HG03045 (cell line): ENCODE results near the gene PRKCE.
A peak's percentile ranks its signal among the peaks of the same experiment; 100 is the strongest.
"Not testable (repeated sequence)": the region's sequence is repeated elsewhere in the genome, so short reads cannot be mapped to it uniquely, and the experiment has no call there.

Source experiments
- ATAC-seq: cut with Tn5 transposase; IDR thresholded peaks from one replicate; pipeline ENCODE4 v1.9.1; 2021; ENCODE audit warnings: mild to moderate bottlenecking, moderate library complexity; ENCODE audit not compliant: unreplicated experiment

Gene PRKCE

DNA sequence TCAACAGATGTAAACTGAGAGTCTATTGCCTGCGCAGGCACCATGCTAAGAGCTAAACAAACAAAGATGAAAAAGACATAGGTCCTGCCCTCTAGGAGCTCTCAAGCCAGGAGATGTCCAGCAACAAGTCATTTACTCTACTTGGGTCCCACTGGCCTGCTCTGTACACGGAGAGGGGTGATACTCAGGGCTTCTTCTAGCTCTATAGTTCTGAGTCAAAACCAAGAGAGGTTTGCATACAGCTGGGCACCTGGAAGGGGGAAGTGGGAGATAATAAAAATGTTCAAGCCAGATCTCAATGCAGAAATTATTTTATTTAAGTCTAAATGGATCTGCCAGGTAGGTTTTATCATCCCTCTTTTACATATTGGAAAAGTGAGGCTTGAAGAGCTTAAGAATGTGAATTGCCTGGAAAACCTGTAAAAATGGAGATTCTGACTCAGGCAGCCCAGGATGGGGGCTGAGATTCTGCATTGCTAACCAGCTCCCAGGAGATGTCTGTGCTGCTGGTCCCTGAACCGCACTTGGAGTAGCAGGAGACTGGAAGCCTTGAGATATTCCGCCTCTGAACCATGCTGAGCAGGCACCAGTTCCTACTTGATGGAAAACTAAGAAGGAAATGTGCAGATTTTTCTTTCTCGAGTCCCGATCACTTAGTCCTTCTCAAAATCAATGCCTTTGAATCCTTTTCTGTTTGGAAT is 201.1 kb downstream of the PRKCE start:
- ATAC-seq: peak; percentile 72

DNA sequence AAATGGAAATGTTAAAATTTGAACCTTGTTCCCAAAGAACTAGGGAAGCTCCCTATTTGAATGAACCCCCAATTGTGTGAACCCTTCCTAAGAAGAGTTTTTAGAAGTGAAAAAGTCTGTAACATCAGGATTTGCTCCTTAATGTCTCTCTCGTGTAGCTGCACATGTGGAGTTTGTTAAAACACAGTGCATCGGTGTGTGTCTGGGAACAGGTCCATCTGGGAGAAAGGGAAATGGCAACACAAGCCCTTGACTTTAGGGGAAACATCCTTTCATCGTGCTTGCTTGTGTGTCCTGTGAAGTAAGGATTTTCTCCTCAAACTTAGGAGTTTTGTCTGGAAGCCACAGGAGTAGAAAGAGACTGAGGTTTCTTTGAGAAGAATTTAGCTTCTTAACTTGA is 203.9 kb downstream of the PRKCE start:
- no peak for ATAC-seq

DNA sequence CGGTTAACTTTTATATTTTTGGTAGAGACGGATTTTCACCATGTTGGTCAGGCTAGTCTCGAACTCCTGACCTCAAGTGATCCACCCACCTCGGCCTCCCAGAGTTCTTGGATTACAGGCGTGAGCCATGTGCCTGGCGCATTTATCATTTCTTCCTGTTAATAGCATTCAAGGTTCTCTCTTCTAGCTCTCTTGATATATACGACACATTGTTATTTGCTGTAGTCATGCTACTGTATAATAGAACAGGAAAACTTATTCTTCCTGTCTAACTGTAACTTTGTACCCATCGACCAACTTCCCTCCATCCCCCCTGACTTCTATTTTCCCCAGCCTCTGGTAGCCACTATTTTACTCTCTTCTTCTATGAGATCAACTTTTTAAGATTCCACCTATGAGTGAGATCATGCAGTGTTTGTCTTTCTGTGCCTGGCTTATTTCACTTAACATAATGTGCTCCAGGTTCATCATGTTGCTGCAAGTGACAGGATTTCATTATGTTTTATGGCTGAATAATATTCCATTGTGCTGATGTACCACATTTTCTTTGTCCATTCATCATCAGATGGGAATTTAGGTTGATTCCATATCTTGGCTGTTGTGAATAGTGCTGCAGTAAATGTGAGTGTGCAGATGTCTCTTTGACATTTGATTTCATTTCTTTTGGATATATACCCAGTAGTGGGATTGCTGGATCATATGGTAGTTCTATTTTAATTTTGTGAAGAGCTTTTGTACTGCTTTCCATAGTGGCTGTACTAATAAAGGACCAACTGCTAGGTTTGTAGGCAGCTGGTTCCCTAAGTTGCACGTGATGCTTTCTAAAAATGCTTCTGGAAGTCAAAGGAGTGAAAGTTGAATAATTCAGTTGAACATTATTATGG is 205.2 kb downstream of the PRKCE start:
- no peak for ATAC-seq

DNA sequence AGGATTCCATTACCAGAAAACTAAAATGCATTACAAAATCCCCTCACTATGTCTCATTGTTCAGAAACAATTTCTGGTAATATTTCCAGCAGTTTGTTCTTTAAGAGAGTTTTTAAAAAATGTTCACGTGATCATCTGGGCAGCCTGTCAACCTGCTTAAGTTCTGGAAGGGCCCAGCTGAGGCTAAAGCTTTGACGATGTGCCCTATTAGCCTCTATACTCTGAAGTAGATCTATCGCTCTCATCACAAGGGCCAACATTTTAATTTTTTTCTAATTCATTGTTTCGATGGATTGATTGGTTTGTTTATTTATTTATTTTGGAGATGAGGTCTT is 205.8 kb downstream of the PRKCE start:
- no peak for ATAC-seq

DNA sequence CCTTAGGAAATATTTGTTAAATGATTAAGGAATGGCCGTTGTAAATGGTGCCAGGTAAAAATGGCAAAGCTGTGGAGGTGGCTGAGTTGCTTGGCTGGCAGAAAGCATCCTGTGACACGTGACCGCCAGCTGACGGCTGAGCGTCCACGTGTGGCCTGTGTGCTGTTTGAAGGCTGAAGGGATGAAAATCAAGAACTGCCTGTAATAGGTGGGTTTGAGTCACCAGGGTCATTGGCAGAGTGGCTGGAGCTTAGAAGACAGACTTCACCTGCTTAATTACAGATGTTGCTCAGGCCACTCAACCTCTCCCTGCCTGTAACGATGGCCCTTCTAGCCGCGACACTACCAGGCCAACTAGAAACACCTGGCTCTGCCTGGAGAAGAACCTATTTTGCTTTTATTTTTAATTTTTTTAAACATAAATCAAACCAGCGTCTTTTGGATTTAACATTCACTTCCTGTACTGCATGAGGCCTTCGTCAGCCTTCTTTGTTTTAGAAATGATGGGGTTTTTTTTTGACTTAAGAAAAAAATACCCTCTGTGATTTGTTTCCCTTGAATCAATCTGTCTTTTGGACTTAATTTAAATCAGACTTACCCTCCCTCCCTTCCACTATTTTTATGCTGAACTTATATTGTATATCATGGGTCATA is 206.5 kb downstream of the PRKCE start:
- no peak for ATAC-seq

DNA sequence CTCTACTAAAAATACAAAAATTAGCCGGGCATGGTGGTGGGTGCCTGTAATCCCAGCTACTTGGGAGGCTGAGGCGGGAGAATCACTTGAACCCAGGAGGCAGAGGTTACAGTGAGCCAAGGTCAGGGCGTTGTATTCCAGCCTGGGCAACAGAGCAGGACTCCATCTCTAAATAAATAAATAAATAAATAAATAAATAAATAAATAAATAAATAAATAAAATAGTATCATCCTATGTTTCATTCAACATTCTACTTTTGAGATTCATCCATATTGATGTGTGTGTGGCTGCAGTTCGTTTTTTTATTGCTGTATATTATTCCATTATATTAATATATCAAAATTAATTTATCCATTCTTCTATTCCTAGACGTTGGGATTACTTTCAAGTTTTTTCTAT is 207.4 kb downstream of the PRKCE start:
- ATAC-seq: not testable (repeated sequence)

DNA sequence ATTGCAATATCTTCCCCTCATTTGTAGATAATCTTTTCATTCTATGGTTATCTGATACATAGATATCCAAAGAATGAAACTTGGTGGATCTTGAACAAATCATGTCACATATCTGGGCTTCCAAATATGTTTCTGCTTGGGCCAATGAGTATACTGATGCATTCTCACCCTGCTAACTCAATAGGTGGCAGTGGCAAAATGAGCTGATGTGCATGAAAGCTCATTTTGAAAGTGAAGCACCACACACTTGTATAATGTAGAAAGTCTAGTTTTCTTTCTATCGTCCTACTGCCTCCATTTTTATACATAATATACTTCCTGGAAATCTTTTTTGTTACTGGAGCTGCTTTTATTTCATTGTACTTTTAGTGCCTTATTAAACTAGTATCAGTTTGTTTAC is 208.2 kb downstream of the PRKCE start:
- ATAC-seq: no peak

DNA sequence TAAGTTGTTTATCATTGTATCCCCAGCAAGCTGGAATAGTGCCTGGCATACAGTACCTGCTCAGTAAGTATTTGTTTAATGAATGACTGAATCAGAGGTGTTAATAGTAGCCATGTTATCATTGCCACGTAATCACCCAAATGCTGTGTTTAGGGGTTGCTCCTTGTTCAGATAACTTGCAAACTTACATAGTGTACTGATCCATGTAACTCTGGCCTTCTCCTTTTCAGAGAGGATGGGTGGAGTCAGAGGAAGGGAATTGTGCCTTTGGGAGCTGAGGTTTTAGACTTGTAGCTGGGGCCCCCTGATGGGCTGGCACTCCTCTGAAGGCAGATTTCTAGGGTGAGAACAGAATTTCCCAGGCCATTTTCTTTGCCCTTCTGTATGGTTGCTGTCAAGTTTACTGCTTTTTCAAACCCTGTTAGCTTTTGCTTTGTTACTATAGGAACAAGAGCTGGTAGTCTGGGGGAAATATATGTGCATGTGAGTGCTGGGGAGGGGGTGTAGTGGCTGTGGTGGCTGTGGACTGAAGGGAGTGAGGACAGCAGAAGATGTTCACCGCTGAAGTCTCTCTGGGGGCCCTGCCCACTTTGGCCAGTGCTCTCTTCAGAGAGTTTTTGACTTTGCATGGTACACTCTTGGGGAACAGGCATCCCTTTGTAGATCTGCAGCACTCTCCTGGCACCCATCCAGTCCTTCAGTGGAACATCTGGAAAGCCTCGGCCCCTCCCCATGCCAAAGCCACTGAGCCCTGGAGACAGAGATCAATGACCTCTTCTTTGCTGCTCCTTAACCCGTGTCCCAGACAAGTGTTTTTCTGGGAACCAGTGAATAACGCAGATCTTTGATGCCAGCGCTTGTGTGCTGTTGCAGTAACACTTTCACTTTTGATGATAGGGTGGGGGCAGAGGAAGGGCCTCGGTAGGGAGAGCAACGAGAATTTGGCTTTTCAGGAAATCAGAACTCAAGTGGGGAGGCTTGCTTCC is 209.0 kb downstream of the PRKCE start:
- no peak for ATAC-seq

DNA sequence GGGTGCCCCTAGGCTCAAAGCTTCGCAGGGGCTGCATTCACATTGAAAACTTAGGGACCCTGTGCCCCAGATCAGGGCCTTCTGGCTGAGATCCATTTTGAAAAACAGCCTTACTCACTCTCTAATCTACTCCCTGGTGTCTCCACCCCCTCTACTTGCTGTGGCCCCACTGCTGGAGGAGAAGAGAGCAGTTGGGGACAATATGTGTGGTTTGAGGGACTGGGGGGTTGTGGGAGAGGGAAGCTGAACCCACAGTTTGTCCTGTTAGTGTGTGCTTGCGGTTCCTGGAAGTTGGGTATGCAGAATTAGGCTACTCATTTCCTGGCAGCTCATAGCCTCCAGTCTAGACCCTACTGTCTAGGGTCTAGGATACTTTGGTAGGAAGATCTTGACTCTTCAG is 211.4 kb downstream of the PRKCE start:
- ATAC-seq: no peak

DNA sequence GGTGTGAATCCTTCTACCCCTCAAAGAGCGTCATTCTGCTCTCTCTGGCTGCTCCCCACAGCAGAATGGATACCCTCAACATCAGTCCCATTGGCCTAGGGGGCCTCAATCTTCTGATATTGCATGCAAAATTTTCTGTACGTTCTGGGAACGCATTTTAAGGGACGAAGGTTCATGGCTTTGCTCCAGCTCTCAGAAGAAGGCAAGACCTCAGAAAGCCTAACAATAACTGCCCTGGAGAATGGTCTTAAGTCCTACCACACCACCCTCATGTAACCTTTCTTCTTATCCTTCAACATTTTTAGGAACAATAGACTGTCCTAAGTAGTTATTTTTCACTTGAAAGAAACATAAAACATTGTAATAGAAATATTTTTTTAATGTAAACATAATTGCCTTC is 212.6 kb downstream of the PRKCE start:
- no peak for ATAC-seq

DNA sequence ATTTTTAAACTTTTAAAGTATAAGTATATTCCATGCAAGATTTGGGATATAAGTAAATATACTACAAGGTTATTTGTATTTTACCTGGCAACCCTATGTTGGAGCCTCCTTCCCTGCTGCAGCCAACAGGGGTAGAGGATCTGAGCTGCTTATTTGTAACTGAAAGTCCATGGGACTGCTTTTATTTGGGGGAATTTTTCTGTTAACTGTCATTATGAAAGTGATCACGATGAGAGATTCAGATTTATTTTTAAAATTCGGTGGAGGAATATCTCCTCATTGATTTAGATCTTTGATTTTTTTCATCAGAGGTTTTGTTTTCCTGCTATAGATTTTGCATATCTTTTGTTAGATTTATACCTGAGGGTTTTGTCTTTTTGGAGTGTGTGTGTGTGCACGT is 215.9 kb downstream of the PRKCE start:
- no peak for ATAC-seq

DNA sequence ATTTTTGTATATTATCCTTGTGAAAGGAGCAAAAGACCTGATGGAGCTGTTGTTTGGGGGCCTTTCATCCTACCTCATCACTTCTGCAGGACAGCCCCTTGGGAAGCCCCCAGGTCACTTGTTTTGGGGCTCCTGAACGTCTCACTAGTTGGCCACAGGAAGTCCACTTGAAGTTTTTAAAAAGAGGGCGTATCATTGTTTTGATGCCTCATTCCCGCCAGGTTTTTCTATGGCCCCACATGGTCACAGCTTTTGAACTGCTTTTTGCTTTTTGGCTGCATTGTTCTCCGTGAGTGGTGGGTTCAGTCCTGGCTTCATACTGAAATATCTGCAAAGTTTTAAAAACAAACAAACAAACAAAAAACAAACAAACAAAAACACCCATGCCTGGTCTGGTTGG is 216.3 kb downstream of the PRKCE start:
- no peak for ATAC-seq

DNA sequence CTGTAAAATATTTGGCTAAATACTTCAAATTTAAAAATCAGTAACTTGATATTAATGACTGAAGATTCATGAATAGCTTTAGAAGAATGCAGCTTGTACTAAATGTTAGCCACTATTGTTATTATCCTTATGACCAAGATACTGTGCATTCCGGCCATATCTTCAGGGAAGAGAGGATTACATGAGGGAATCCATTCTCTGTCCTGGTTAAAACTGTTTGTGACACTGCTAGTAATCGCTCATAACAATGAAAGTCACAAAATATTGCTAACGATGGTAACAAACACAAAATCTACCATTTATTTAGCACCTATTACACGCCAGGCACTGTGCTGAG is 217.7 kb downstream of the PRKCE start:
- no peak for ATAC-seq

DNA sequence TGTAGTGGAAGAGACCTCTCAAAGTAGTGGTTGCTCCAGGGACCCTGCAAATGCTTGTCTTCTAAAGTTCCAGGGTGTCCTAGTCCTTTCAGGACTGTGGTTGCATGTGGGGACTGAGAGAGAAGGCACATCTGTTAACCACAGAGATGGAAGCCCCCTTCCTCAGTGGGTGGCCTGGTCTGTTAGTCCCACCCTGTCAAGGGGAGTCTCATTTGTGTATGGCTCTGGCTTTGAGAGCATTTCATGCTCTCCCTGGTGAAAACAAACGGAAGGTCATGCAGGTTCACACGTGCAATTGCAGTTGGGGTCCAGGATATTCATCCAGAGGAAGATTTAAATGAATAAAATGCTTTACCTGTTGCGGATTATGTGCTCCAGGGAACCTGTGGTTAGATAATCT is 219.6 kb downstream of the PRKCE start:
- ATAC-seq: no peak

DNA sequence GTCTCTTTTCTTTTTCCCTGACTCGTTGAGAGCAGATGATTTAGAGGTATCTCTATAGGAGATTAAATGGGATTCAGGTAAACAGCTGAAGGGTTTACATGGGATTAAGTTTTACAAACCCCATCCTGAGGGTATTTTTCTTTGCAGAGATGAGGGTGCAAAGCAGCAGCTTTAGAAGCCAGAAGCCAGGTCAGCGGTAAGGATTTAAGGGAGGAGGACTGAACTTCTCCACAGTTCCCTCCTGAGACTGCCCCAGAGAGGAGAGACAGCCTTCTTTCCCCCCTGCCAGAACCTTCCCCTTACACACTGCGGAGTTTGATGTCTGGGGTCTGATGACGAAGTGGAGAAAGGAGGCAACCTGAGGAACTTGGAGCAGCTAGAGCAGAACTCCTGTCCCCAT is 220.1 kb downstream of the PRKCE start:
- ATAC-seq: no peak

DNA sequence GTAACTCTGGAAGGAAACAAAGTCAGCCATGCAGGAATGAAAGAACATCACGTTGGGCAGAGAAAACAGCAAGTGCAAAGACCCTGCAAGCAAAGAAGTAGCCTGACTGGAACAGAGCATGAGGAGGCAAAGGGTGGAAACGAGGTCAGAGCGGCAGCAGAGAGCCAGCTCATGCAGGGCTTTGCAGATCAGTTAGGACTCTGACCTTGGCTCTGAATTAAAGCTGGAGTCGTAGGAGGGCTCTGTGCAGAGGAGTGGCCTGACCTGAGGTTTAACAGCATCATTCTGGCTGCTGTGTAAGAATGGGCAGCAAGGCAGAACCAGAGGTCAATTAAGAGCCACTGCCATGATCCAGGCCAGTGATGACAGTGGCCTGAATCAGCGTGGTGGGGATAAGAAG is 220.7 kb downstream of the PRKCE start:
- no peak for ATAC-seq

DNA sequence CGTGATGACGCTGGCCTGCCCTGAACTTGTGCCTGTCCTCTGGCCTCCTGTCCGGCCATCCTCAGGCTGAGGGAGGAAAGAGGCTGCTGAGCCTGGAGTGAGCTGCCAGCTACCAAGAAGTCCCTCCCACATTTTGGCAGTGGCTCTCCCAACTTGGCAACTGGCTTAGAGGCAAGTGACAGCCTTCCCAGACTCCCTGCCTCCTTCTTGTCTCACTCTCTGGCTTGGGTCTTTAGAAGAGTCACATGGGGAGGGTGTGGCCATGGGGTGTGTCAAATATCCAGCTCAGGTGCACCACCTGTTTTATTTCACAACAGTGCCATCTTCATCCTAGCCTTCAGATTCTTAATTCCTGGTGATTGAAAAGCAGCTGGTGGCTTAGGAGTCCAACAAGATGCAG is 222.9 kb downstream of the PRKCE start:
- no peak for ATAC-seq

DNA sequence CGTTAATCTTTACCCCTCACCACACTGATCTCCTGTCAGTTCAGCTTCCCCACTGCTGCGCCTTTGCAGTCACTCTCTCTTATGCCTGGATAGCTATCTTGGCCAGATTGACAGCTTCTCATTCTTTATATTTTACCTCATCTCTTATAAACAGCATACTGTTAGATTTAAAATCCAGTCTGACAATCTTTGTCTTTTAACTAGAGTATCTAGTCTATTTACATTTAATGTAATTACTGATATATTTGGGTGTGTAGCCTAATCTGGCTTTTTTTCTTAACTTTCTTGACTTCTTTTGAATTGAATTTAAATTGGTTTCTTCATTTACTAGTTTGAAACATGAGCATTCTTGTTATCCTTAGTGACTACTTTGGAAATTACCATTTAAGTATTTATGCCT is 225.1 kb downstream of the PRKCE start:
- no peak for ATAC-seq

DNA sequence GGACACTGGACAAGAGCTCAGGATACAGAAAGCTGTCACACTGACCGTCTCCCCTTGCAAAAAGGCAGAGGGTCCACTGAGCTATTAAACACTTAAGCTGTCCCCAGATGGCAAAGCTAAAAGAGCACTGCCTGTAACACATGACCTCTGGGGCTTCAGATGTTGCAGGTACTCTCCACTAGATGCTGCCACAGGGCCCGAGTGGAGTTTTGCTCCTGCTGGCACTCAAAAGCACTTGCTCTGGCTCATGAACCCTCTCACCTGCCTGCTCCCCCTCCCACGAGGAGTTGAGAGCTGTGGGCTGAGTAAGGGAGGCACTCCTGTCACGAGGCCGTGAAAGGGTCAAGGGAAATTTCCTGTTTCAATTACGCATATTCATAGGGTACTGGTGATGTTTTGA is 227.9 kb downstream of the PRKCE start:
- no peak for ATAC-seq

DNA sequence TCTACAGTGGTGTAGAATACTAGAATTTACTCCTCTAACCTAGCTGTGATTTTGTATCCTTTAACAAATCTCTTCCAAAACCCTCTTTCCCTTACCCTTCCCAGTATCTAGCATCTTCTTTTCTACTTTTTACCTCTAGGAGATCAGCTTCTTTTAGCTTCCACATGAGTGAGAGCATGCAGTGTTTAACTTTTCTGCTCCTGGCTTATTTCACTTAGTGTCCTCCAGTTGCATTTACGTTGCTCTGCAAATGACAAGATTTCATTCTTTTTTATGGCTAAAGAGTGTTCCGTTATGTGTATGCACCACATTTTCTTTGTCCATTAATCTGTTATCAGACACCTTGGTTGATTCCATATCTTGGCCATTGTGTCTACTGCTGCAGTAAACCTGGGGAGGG is 228.5 kb downstream of the PRKCE start:
- ATAC-seq: no peak

DNA sequence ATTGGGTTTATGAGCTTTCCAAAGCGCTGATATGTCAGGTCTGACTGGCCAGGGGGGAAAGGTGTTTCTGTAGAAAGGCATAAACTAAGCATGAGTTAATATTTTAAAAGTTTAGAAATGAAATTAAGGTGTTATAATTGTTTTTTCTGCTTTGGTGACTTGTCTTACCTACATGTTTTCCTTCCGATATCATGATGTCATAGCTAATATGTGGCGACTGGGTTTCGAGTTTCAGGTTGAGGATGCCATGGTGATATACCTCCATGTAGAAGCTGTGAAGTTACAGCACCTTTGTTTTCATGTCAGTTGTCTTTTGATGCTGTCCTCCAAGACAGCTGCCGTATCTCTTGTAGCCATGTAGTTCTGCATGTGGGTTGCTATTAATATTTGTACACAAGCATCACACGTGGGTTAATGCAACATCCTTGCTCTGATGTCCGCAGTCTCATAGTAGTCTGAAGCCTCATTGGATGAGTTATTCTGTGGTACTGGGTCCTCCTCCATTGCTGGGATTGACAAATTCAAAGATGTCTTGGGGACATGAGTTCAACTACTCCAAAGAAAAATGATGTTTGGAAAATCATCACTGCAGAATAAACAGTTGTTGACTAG is 230.6 kb downstream of the PRKCE start:
- no peak for ATAC-seq
